CD4-positive, alpha-beta T cell (primary cell): Measurements from ENCODE around the gene PRKAR1B. TPM values are rescaled to one million over a fixed set of nuclear protein-coding genes. Genes with fewer than 3 reads are reported as not detected.

Experiments used
- ATAC-seq: fragments of 200-7000 bp; cut with Tn5 transposase; one replicate; pipeline ENCODE4 v1.10.0; 2022; ENCODE audit warnings: mild to moderate bottlenecking; ENCODE audit not compliant: poor library complexity
- CTCF ChIA-PET: fragments of 350-600 bp; sonication (Branson Sonifier 250); formaldehyde crosslinking; loops from one replicate; lab custom pipeline; 2021; ENCODE audit warnings: antibody characterized with exemption, inconsistent platforms; lab: Charles Lee
- POLR2A ChIA-PET: fragments of 350-600 bp; sonication (Branson Sonifier 250); formaldehyde crosslinking; loops from one replicate; lab custom pipeline; 2021; ENCODE audit warnings: antibody characterized with exemption, inconsistent platforms; lab: Charles Lee
- DNase-seq, 14 experiments: peaks; one replicate each; pipeline ENCODE4 v3.0.0-alpha.2; 2013 to 2020; ENCODE audit warnings: mixed read lengths in 2 of 14
- H3K27ac ChIP-seq, 2 donors: one replicate each; pipeline versions ENCODE4 v1.5.1 to v1.7.0; 2013; ENCODE audit warnings: low read length in 2 of 2, low read depth in 1 of 2, mild to moderate bottlenecking in 1 of 2
- H3K27me3 ChIP-seq, 2 experiments: 1 replicate in 1 of 2; 2 replicates in 1 of 2; pipeline versions ENCODE4 v1.6.1 to v1.7.0; 2013; ENCODE audit warnings: low read length in 2 of 2, control low read depth in 1 of 2, mild to moderate bottlenecking in 1 of 2, moderate library complexity in 1 of 2; ENCODE audit not compliant: insufficient read depth in 2 of 2, control insufficient read depth in 1 of 2
- H3K36me3 ChIP-seq: one replicate; pipeline ENCODE4 v1.6.1; 2013; ENCODE audit warnings: low read length, control low read depth; ENCODE audit not compliant: insufficient read depth
- H3K4me1 ChIP-seq: one replicate; pipeline ENCODE4 v1.6.1; 2013; ENCODE audit warnings: low read length, control low read depth; ENCODE audit not compliant: insufficient read depth
- H3K4me3 ChIP-seq: one replicate; pipeline ENCODE4 v1.5.1; 2013; ENCODE audit warnings: mild to moderate bottlenecking, low read length, moderate library complexity
- H3K9me3 ChIP-seq, 2 experiments: 1 replicate in 1 of 2; 2 replicates in 1 of 2; pipeline versions ENCODE4 v1.6.1 to v1.7.0; 2013; ENCODE audit warnings: low read length in 2 of 2, mild to moderate bottlenecking in 2 of 2, control low read depth in 1 of 2, moderate library complexity in 1 of 2; ENCODE audit not compliant: control insufficient read depth in 1 of 2, insufficient read depth in 1 of 2
- H3K27ac Mint-ChIP-seq: one replicate; pipeline ENCODE4 v1.8.0; 2020; ENCODE audit warnings: mixed read lengths
- H3K27me3 Mint-ChIP-seq: one replicate; pipeline ENCODE4 v1.8.0; 2021; ENCODE audit warnings: mixed read lengths
- H3K36me3 Mint-ChIP-seq: one replicate; pipeline ENCODE4 v1.8.0; 2021; ENCODE audit warnings: low read depth, mixed read lengths
- H3K4me1 Mint-ChIP-seq: one replicate; pipeline ENCODE4 v1.8.0; 2021; ENCODE audit warnings: low read depth, mixed read lengths
- H3K4me3 Mint-ChIP-seq: one replicate; pipeline ENCODE4 v1.8.0; 2020; ENCODE audit warnings: mild to moderate bottlenecking, mixed read lengths
- H3K9me3 Mint-ChIP-seq: one replicate; pipeline ENCODE4 v1.8.0; 2020; ENCODE audit warnings: mixed read lengths
- CTCF ChIP-seq: fragments of 200-600 bp; IDR thresholded peaks from one replicate; pipeline ENCODE4 v1.8.0; 2022; ENCODE audit warnings: antibody characterized with exemption, mild to moderate bottlenecking
- intact Hi-C, 2 experiments: fragments of 100-400 bp; cut with DNase I in 1 of 2; cut with micrococcal nuclease in 1 of 2; formaldehyde crosslinking; loops; one replicate each; pipeline versions ENCODE4 v1.15.1 to v1.9.0; 2023 to 2025; cut with DNase I, micrococcal nuclease
- total RNA-seq, 174 experiments: library from RNA in 2 of 174; stranded (reverse) in 2 of 174; gene quantifications; one replicate each; pipeline ENCODE4 v1.2.3 and lab custom pipeline; 2021 to 2026

PRKAR1B gene
- total RNA-seq, 2 experiments from 2014 or later, result 18.8 to 19.5 TPM

GRCh38 chr7:630111-630511 is 97.0 kb downstream of the PRKAR1B start:
- Mint-ChIP-seq H3K9me3 (no peaks in the 10 kb centered on the region), H3K27ac (no peak overlapping the region), H3K4me1 (no peaks in the 10 kb centered on the region), H3K36me3 (peaks cover 13% of the 10 kb centered on the region), H3K4me3 (no peak overlapping the region), H3K27me3 (no peaks in the 10 kb centered on the region)
- POLR2A ChIA-PET, result no interaction called here
- H3K27me3 ChIP-seq, result no peaks in the 10 kb centered on the region
- DNase-seq (no peak), ATAC-seq (no peak)
- no peak overlapping the region for H3K4me3 ChIP-seq
- no peaks in the 10 kb centered on the region for H3K4me1 ChIP-seq
- no peak for TF ChIP-seq CTCF
- H3K27ac ChIP-seq, result no peak overlapping the region
- intact Hi-C loops, result loop anchor here in 1 of 2 experiments (5.0 kb wide), 1 partner anchor 38 kb away; no protein-coding TSS in a partner anchor
- CTCF ChIA-PET, result no interaction called here
- peaks cover 13 to 27% of the 10 kb centered on the region in 2 experiments for H3K9me3 ChIP-seq
- H3K36me3 ChIP-seq, result no peaks in the 10 kb centered on the region

GRCh38 chr7:628826-629225 is 98.3 kb downstream of the PRKAR1B start:
- intact Hi-C loops, result no loop called here
- H3K36me3 Mint-ChIP-seq, result peaks cover 23% of the 10 kb centered on the region
- ChIA-PET POLR2A (no interaction called here), CTCF (no interaction called here)
- Histone ChIP-seq H3K36me3 (no peaks in the 10 kb centered on the region), H3K27me3 (no peaks in the 10 kb centered on the region), H3K9me3 (peaks cover 21 to 27% of the 10 kb centered on the region in 2 experiments), H3K27ac (no peak overlapping the region), H3K4me3 (no peak overlapping the region), H3K4me1 (no peaks in the 10 kb centered on the region)
- peaks cover 5% of the 10 kb centered on the region for H3K4me1 Mint-ChIP-seq
- ATAC-seq, result no peak
- DNase-seq, result no peak
- H3K4me3 Mint-ChIP-seq, result no peak overlapping the region
- H3K27ac Mint-ChIP-seq, result no peak overlapping the region
- no peaks in the 10 kb centered on the region for H3K27me3 Mint-ChIP-seq
- H3K9me3 Mint-ChIP-seq, result peaks cover 6% of the 10 kb centered on the region
- TF ChIP-seq CTCF, result no peak

- intact Hi-C loops, result no loop called here
- DNase-seq, result no peak
- Histone ChIP-seq H3K27me3 (no peaks in the 10 kb centered on the region), H3K4me1 (no peaks in the 10 kb centered on the region), H3K9me3 (peaks cover 25 to 27% of the 10 kb centered on the region in 2 experiments), H3K4me3 (no peak overlapping the region), H3K36me3 (no peaks in the 10 kb centered on the region), H3K27ac (no peak overlapping the region)
- ChIA-PET CTCF (no interaction called here), POLR2A (no interaction called here)
- no peak for TF ChIP-seq CTCF
- H3K9me3 Mint-ChIP-seq, result peaks cover 6% of the 10 kb centered on the region
- peaks cover 5% of the 10 kb centered on the region for H3K4me1 Mint-ChIP-seq
- H3K27ac Mint-ChIP-seq, result no peak overlapping the region
- H3K36me3 Mint-ChIP-seq, result peaks cover 28% of the 10 kb centered on the region
- no peak overlapping the region for H3K4me3 Mint-ChIP-seq
- ATAC-seq, result no peak
- H3K27me3 Mint-ChIP-seq, result no peaks in the 10 kb centered on the region
Observed at GRCh38 chr7:628402-628763, 98.7 kb downstream of the PRKAR1B start.
